ENCODE measurements around the gene TMEM200C.

The TMEM200C gene

GRCh38 chr18:5851998-5852397 lies 43.3 kb downstream of the TMEM200C start:
- TF ChIP-seq TCF12 (IDR thresholded peaks at IDR 0.05; ENCODE audit: low read depth) (no peak), TEAD4 (IDR thresholded peaks at IDR 0.05) (no peak), TAF1 (IDR thresholded peaks at IDR 0.05; ENCODE audit: low read depth) (no peak), EGR1 (IDR thresholded peaks at IDR 0.05) (no peak), CEBPB (IDR thresholded peaks at IDR 0.05) (no peak), ZBTB7A (IDR thresholded peaks at IDR 0.05; ENCODE audit: low read depth) (no peak)

DNA sequence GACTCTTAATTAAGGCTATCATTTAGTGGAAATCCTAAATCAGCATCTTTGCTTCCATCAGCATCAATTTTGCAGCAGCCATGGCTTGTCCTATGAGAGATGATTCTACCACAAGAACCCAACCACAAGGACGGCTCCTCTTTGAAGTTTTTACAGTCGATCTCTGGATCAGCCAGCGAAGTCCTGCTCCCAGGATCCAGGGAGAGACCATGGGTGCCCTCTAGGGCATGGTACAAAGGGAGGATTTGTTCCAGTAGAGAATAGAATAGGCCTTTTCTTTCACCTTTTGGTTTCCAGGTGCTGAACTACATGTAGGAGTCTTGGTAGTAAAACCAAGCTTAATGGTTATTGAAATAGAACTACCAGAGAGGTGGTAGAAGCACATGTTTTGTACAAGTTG lies 52.7 kb downstream of the TMEM200C start:
- TF ChIP-seq, protein P1, sequence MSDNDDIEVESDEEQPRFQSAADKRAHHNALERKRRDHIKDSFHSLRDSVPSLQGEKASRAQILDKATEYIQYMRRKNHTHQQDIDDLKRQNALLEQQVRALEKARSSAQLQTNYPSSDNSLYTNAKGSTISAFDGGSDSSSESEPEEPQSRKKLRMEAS (IDR thresholded peaks at IDR 0.05) = no peak
- no peak for TF ChIP-seq NFIC (IDR thresholded peaks at IDR 0.05)
- no peak for TF ChIP-seq EP300 (IDR thresholded peaks at IDR 0.05; ENCODE audit: borderline replicate concordance)
- TF ChIP-seq TCF12 (IDR thresholded peaks at IDR 0.05; ENCODE audit: low read depth) = no peak
- no peak for TF ChIP-seq CEBPB (IDR thresholded peaks at IDR 0.05)
- TF ChIP-seq EGR1 (IDR thresholded peaks at IDR 0.05) = no peak
- TF ChIP-seq FOXM1 (IDR thresholded peaks at IDR 0.05; ENCODE audit: borderline replicate concordance, low read depth) = no peak
- TF ChIP-seq RAD21 (IDR thresholded peaks at IDR 0.05; ENCODE audit: low read depth) = no peak
- TF ChIP-seq TEAD4 (IDR thresholded peaks at IDR 0.05) = no peak

GRCh38 chr18:5841518-5841917 lies 53.8 kb downstream of the TMEM200C start:
- TF ChIP-seq TCF12 (IDR thresholded peaks at IDR 0.05; ENCODE audit: low read depth) (no peak), NFIC (IDR thresholded peaks at IDR 0.05) (no peak), CEBPB (IDR thresholded peaks at IDR 0.05) (no peak), TAF1 (IDR thresholded peaks at IDR 0.05; ENCODE audit: low read depth) (no peak), YY1 (IDR thresholded peaks at IDR 0.05; ENCODE audit: low read depth) (no peak), USF1 (IDR thresholded peaks at IDR 0.05) (no peak), FOXM1 (IDR thresholded peaks at IDR 0.05; ENCODE audit: borderline replicate concordance, low read depth) (no peak), RAD21 (IDR thresholded peaks at IDR 0.05; ENCODE audit: low read depth) (no peak), EGR1 (IDR thresholded peaks at IDR 0.05) (no peak), EP300 (IDR thresholded peaks at IDR 0.05; ENCODE audit: borderline replicate concordance) (no peak), TEAD4 (IDR thresholded peaks at IDR 0.05) (no peak), ZBTB7A (IDR thresholded peaks at IDR 0.05; ENCODE audit: low read depth) (no peak), CREB1 (IDR thresholded peaks at IDR 0.05; ENCODE audit: low read depth) (no peak)
- TF ChIP-seq, protein P1 (IDR thresholded peaks at IDR 0.05) = no peak
- TF ChIP-seq, protein P2, sequence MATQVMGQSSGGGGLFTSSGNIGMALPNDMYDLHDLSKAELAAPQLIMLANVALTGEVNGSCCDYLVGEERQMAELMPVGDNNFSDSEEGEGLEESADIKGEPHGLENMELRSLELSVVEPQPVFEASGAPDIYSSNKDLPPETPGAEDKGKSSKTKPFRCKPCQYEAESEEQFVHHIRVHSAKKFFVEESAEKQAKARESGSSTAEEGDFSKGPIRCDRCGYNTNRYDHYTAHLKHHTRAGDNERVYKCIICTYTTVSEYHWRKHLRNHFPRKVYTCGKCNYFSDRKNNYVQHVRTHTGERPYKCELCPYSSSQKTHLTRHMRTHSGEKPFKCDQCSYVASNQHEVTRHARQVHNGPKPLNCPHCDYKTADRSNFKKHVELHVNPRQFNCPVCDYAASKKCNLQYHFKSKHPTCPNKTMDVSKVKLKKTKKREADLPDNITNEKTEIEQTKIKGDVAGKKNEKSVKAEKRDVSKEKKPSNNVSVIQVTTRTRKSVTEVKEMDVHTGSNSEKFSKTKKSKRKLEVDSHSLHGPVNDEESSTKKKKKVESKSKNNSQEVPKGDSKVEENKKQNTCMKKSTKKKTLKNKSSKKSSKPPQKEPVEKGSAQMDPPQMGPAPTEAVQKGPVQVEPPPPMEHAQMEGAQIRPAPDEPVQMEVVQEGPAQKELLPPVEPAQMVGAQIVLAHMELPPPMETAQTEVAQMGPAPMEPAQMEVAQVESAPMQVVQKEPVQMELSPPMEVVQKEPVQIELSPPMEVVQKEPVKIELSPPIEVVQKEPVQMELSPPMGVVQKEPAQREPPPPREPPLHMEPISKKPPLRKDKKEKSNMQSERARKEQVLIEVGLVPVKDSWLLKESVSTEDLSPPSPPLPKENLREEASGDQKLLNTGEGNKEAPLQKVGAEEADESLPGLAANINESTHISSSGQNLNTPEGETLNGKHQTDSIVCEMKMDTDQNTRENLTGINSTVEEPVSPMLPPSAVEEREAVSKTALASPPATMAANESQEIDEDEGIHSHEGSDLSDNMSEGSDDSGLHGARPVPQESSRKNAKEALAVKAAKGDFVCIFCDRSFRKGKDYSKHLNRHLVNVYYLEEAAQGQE (IDR thresholded peaks at IDR 0.05; ENCODE audit: low read depth) = no peak

- no peak for TF ChIP-seq TEAD4 (IDR thresholded peaks at IDR 0.05)
- TF ChIP-seq NFIC (IDR thresholded peaks at IDR 0.05) = no peak
- TF ChIP-seq TCF12 (IDR thresholded peaks at IDR 0.05; ENCODE audit: low read depth) = no peak
- no peak for TF ChIP-seq FOXM1 (IDR thresholded peaks at IDR 0.05; ENCODE audit: borderline replicate concordance, low read depth)
- TF ChIP-seq, protein P1 (IDR thresholded peaks at IDR 0.05) = no peak
- no peak for TF ChIP-seq CREB1 (IDR thresholded peaks at IDR 0.05; ENCODE audit: low read depth)
- TF ChIP-seq RAD21 (IDR thresholded peaks at IDR 0.05; ENCODE audit: low read depth) = no peak
These were observed 54.8 kb downstream of the TMEM200C start for GRCh38 chr18:5840547-5840946.

- TF ChIP-seq YY1 (IDR thresholded peaks at IDR 0.05; ENCODE audit: low read depth) (no peak), TEAD4 (IDR thresholded peaks at IDR 0.05) (no peak), RAD21 (IDR thresholded peaks at IDR 0.05; ENCODE audit: low read depth) (no peak), CEBPB (IDR thresholded peaks at IDR 0.05) (no peak), TAF1 (IDR thresholded peaks at IDR 0.05; ENCODE audit: low read depth) (no peak), CREB1 (IDR thresholded peaks at IDR 0.05; ENCODE audit: low read depth) (no peak), FOXM1 (IDR thresholded peaks at IDR 0.05; ENCODE audit: borderline replicate concordance, low read depth) (no peak), TCF12 (IDR thresholded peaks at IDR 0.05; ENCODE audit: low read depth) (no peak), ZBTB7A (IDR thresholded peaks at IDR 0.05; ENCODE audit: low read depth) (no peak), EGR1 (IDR thresholded peaks at IDR 0.05) (no peak), NFIC (IDR thresholded peaks at IDR 0.05) (no peak)
- TF ChIP-seq, protein P1 (IDR thresholded peaks at IDR 0.05) = no peak
- TF ChIP-seq, protein P2 (IDR thresholded peaks at IDR 0.05; ENCODE audit: low read depth) = no peak
These were observed 55.3 kb downstream of the TMEM200C start for GRCh38 chr18:5840025-5840424.

GRCh38 chr18:5839102-5839501 lies 56.2 kb downstream of the TMEM200C start:
- TF ChIP-seq, protein P1 (IDR thresholded peaks at IDR 0.05) = no peak
- no peak for TF ChIP-seq ZBTB7A (IDR thresholded peaks at IDR 0.05; ENCODE audit: low read depth)
- TF ChIP-seq TEAD4 (IDR thresholded peaks at IDR 0.05) = no peak
- TF ChIP-seq TCF12 (IDR thresholded peaks at IDR 0.05; ENCODE audit: low read depth) = no peak
- TF ChIP-seq USF1 (IDR thresholded peaks at IDR 0.05) = no peak
- TF ChIP-seq CEBPB (IDR thresholded peaks at IDR 0.05) = no peak
- no peak for TF ChIP-seq EP300 (IDR thresholded peaks at IDR 0.05; ENCODE audit: borderline replicate concordance)
- no peak for TF ChIP-seq YY1 (IDR thresholded peaks at IDR 0.05; ENCODE audit: low read depth)
- no peak for TF ChIP-seq RAD21 (IDR thresholded peaks at IDR 0.05; ENCODE audit: low read depth)
- TF ChIP-seq EGR1 (IDR thresholded peaks at IDR 0.05) = no peak
